HL-60 (cell line): Measurements from ENCODE around the gene BNC1.

Source experiments
- DNase-seq, 2 experiments: peaks; one replicate each; pipeline ENCODE4 v3.0.0-alpha.2; 2010 to 2020; ENCODE audit warnings: low read depth in 1 of 2, low spot score in 1 of 2
- H3K27ac ChIP-seq: fragments of 250-450 bp; sonication (Bioruptor Pico); replicated peaks from 2 replicates; pipeline ENCODE4 v1.5.1; 2020; ENCODE audit warnings: mild to moderate bottlenecking, moderate library complexity
- H3K27me3 ChIP-seq: fragments of 250-450 bp; sonication (Bioruptor Pico); 2 replicates; pipeline ENCODE4 v1.5.1; 2021; ENCODE audit warnings: mild to moderate bottlenecking, moderate library complexity; ENCODE audit not compliant: insufficient read depth, poor library complexity, severe bottlenecking
- H3K4me3 ChIP-seq: replicated peaks from 2 replicates; pipeline ENCODE4 v1.5.1; 2011; ENCODE audit warnings: mild to moderate bottlenecking, control low read depth, low read length; ENCODE audit not compliant: insufficient read depth
- GABPA ChIP-seq: IDR thresholded peaks from 2 replicates; pipeline ENCODE4 v1.6.1; 2012; ENCODE audit warnings: low read depth
- POLR2AphosphoS5 ChIP-seq: IDR thresholded peaks from 2 replicates; pipeline ENCODE4 v1.6.1; 2012; ENCODE audit warnings: low read depth
- SPI1 ChIP-seq: IDR thresholded peaks from 2 replicates; pipeline ENCODE4 v1.6.1; 2012; ENCODE audit warnings: low read depth, mild to moderate bottlenecking, borderline replicate concordance
- TF ChIP-seq, protein P1 (sequence below): IDR thresholded peaks from 2 replicates; pipeline ENCODE4 v1.6.1; 2012; ENCODE audit warnings: low read depth; ENCODE audit not compliant: insufficient replicate concordance
- TF ChIP-seq, protein P2 (sequence below): IDR thresholded peaks from one replicate; pipeline ENCODE4 v1.5.1; 2011; ENCODE audit warnings: low read length, control low read depth, inconsistent platforms; ENCODE audit not compliant: insufficient read depth

BNC1 gene

DNA sequence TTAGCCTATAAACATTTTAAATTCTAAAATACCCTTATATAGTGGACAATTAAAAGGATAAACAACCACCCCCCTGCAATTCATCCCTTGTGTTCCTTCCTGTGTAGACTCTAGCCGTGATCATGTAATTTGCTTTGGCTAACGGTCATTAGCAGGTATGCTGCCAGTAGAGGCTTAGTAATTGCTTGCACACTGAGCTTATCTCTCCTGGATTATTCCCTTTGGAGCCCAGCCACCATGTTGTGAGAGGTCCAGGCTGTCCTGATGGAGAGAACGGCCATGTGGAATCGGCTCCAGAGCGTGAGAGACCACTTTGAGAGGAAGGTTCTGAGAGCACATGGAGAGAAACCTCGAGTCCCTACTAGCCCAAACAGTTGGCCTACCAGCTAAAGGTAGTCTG, 11.0 kb upstream of the BNC1 start:
- DNase-seq: no peak
- no peak for TF ChIP-seq POLR2AphosphoS5
- TF ChIP-seq, protein P1, sequence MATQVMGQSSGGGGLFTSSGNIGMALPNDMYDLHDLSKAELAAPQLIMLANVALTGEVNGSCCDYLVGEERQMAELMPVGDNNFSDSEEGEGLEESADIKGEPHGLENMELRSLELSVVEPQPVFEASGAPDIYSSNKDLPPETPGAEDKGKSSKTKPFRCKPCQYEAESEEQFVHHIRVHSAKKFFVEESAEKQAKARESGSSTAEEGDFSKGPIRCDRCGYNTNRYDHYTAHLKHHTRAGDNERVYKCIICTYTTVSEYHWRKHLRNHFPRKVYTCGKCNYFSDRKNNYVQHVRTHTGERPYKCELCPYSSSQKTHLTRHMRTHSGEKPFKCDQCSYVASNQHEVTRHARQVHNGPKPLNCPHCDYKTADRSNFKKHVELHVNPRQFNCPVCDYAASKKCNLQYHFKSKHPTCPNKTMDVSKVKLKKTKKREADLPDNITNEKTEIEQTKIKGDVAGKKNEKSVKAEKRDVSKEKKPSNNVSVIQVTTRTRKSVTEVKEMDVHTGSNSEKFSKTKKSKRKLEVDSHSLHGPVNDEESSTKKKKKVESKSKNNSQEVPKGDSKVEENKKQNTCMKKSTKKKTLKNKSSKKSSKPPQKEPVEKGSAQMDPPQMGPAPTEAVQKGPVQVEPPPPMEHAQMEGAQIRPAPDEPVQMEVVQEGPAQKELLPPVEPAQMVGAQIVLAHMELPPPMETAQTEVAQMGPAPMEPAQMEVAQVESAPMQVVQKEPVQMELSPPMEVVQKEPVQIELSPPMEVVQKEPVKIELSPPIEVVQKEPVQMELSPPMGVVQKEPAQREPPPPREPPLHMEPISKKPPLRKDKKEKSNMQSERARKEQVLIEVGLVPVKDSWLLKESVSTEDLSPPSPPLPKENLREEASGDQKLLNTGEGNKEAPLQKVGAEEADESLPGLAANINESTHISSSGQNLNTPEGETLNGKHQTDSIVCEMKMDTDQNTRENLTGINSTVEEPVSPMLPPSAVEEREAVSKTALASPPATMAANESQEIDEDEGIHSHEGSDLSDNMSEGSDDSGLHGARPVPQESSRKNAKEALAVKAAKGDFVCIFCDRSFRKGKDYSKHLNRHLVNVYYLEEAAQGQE: no peak
- TF ChIP-seq SPI1: no peak
- no peak for TF ChIP-seq GABPA
- TF ChIP-seq, protein P2, sequence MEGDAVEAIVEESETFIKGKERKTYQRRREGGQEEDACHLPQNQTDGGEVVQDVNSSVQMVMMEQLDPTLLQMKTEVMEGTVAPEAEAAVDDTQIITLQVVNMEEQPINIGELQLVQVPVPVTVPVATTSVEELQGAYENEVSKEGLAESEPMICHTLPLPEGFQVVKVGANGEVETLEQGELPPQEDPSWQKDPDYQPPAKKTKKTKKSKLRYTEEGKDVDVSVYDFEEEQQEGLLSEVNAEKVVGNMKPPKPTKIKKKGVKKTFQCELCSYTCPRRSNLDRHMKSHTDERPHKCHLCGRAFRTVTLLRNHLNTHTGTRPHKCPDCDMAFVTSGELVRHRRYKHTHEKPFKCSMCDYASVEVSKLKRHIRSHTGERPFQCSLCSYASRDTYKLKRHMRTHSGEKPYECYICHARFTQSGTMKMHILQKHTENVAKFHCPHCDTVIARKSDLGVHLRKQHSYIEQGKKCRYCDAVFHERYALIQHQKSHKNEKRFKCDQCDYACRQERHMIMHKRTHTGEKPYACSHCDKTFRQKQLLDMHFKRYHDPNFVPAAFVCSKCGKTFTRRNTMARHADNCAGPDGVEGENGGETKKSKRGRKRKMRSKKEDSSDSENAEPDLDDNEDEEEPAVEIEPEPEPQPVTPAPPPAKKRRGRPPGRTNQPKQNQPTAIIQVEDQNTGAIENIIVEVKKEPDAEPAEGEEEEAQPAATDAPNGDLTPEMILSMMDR: no peak
- H3K27ac ChIP-seq: no peak overlapping the region
- H3K27me3 ChIP-seq: peaks cover 2% of the 10 kb centered on the region
- no peak overlapping the region for H3K4me3 ChIP-seq

DNA sequence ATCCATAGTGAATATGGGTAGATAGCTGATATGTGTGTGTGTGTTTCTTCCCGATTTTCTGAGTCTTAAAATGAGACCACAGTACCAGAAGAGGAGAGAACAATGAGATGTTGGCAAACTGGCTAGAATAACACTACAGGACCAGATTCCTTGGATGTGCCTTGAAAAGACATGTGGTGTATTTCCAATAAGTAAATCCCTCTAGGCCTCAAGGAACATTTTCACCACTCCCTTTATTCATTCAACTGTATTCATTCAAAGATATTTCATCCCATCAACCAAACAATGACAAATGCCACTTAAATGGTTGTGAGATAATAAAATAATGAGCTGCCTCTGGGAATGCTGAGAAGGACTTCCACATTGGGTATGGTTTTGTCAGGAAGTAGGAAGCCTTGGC, 8.7 kb upstream of the BNC1 start:
- no peak overlapping the region for H3K4me3 ChIP-seq
- DNase-seq: no peak
- no peaks in the 10 kb centered on the region for H3K27me3 ChIP-seq
- H3K27ac ChIP-seq: no peak overlapping the region
- TF ChIP-seq GABPA: no peak
- TF ChIP-seq, protein P1: no peak
- no peak for TF ChIP-seq SPI1
- no peak for TF ChIP-seq POLR2AphosphoS5
- TF ChIP-seq, protein P2: no peak

DNA sequence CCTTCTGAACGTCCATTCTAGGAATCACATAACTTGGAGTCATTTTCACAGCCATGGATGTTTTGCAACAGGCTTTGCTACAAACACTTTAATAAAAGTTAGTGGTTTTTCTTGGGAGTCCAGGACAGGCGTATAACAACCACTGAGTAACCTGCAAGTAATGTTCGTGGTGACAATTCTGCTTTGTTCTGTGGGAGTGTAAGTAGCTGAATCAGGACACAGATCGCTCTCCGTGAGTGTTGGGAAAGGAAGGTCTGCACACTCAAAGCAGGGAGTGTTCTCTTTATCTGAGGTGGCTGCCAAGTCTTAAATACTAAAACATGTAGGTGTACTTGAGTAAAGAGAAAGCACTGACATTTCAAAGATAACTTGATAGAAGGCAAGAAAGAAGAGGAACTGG, 7.9 kb upstream of the BNC1 start:
- no peak overlapping the region for H3K27ac ChIP-seq
- peaks cover 4% of the 10 kb centered on the region for H3K27me3 ChIP-seq
- DNase-seq: no peak
- H3K4me3 ChIP-seq: no peak overlapping the region
- TF ChIP-seq, protein P2: no peak
- TF ChIP-seq SPI1 (no peak), POLR2AphosphoS5 (no peak), GABPA (no peak)
- TF ChIP-seq, protein P1: no peak
